ENCODE results near the gene HTR5A.

HTR5A gene

GRCh38 chr7:155130493-155130892, 60.4 kb downstream of the HTR5A start:
- DNase-seq (ENCODE audit: low spot score) (no peak), ATAC-seq (ENCODE audit: low read depth) (no peak)
- Histone ChIP-seq H3K27ac (ENCODE audit: poor library complexity, severe bottlenecking) (no peak overlapping the region), H3K4me1 (ENCODE audit: insufficient read depth, poor library complexity, severe bottlenecking) (no peaks in the 10 kb centered on the region), H3K36me3 (ENCODE audit: low read depth) (no peaks in the 10 kb centered on the region), H3K9me3 (ENCODE audit: severe bottlenecking) (no peaks in the 10 kb centered on the region), H3K27me3 (ENCODE audit: insufficient read depth, poor library complexity, severe bottlenecking) (peaks cover 3% of the 10 kb centered on the region), H3K4me3 (ENCODE audit: severe bottlenecking) (no peak overlapping the region)
- TF ChIP-seq, protein P1, sequence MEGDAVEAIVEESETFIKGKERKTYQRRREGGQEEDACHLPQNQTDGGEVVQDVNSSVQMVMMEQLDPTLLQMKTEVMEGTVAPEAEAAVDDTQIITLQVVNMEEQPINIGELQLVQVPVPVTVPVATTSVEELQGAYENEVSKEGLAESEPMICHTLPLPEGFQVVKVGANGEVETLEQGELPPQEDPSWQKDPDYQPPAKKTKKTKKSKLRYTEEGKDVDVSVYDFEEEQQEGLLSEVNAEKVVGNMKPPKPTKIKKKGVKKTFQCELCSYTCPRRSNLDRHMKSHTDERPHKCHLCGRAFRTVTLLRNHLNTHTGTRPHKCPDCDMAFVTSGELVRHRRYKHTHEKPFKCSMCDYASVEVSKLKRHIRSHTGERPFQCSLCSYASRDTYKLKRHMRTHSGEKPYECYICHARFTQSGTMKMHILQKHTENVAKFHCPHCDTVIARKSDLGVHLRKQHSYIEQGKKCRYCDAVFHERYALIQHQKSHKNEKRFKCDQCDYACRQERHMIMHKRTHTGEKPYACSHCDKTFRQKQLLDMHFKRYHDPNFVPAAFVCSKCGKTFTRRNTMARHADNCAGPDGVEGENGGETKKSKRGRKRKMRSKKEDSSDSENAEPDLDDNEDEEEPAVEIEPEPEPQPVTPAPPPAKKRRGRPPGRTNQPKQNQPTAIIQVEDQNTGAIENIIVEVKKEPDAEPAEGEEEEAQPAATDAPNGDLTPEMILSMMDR (IDR thresholded peaks at IDR 0.05; ENCODE audit: poor library complexity, severe bottlenecking), result no peak

- H3K9me3 ChIP-seq (ENCODE audit: severe bottlenecking), result no peaks in the 10 kb centered on the region
- DNase-seq (ENCODE audit: low spot score) (no peak), ATAC-seq (ENCODE audit: low read depth) (no peak)
- TF ChIP-seq, protein P1 (IDR thresholded peaks at IDR 0.05; ENCODE audit: poor library complexity, severe bottlenecking), result no peak
- no peaks in the 10 kb centered on the region for H3K36me3 ChIP-seq (ENCODE audit: low read depth)
- no peaks in the 10 kb centered on the region for H3K4me1 ChIP-seq (ENCODE audit: insufficient read depth, poor library complexity, severe bottlenecking)
- no peak overlapping the region for H3K4me3 ChIP-seq (ENCODE audit: severe bottlenecking)
- peaks cover 3% of the 10 kb centered on the region for H3K27me3 ChIP-seq (ENCODE audit: insufficient read depth, poor library complexity, severe bottlenecking)
- no peak overlapping the region for H3K27ac ChIP-seq (ENCODE audit: poor library complexity, severe bottlenecking)
These were observed 61.0 kb downstream of the HTR5A start for GRCh38 chr7:155131090-155131489.

DNA sequence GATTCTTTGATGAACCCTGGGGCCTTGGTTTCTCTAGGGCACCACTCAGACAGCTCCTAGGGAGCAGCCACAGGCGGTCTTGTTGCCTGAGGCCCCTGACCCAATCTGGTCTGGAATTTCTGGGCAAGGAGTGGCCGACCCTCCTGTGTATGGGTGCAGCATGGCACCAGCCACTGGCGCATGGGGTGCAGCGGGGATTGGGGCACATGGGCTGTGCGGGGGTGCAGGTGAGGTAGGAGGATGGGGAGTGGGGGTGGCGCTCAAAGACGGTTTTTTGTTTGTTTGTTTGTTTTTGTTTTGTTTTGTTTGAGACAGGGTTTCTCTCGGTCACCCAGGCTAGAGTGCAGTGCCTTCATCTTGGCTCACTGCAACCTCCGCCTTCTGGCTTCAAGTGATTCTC, 62.3 kb downstream of the HTR5A start:
- H3K9me3 ChIP-seq (ENCODE audit: severe bottlenecking), result no peaks in the 10 kb centered on the region
- no peak for DNase-seq (ENCODE audit: low spot score)

GRCh38 chr7:155136619-155137243, 66.6 kb downstream of the HTR5A start:
- H3K27ac ChIP-seq (ENCODE audit: poor library complexity, severe bottlenecking), result no peak overlapping the region
- no peaks in the 10 kb centered on the region for H3K36me3 ChIP-seq (ENCODE audit: low read depth)
- TF ChIP-seq, protein P1 (IDR thresholded peaks at IDR 0.05; ENCODE audit: poor library complexity, severe bottlenecking), result no peak
- no peaks in the 10 kb centered on the region for H3K9me3 ChIP-seq (ENCODE audit: severe bottlenecking)
- H3K27me3 ChIP-seq (ENCODE audit: insufficient read depth, poor library complexity, severe bottlenecking), result peaks cover 2% of the 10 kb centered on the region
- no peak for ATAC-seq (ENCODE audit: low read depth)
- H3K4me3 ChIP-seq (ENCODE audit: severe bottlenecking), result no peak overlapping the region
- H3K4me1 ChIP-seq (ENCODE audit: insufficient read depth, poor library complexity, severe bottlenecking), result no peaks in the 10 kb centered on the region
- no peak for DNase-seq (ENCODE audit: low spot score)

More for the DNA sequence above, 62.3 kb downstream of the HTR5A start:
- Histone ChIP-seq H3K4me3 (ENCODE audit: severe bottlenecking) (no peak overlapping the region), H3K27me3 (ENCODE audit: insufficient read depth, poor library complexity, severe bottlenecking) (no peaks in the 10 kb centered on the region), H3K36me3 (ENCODE audit: low read depth) (no peaks in the 10 kb centered on the region), H3K27ac (ENCODE audit: poor library complexity, severe bottlenecking) (no peak overlapping the region), H3K4me1 (ENCODE audit: insufficient read depth, poor library complexity, severe bottlenecking) (no peaks in the 10 kb centered on the region)
- no peak for ATAC-seq (ENCODE audit: low read depth)
- TF ChIP-seq, protein P1 (IDR thresholded peaks at IDR 0.05; ENCODE audit: poor library complexity, severe bottlenecking), result no peak

Data from RWPE2 (cell line).